NCI-H128 (cell line): ENCODE measurements around the gene FOXP4.

Experiments
- DNase-seq: peaks from one replicate; lab custom pipeline; 2025; ENCODE audit not compliant: unreplicated experiment; lab: John Stamatoyannopoulos, UW

Gene FOXP4, protein sequence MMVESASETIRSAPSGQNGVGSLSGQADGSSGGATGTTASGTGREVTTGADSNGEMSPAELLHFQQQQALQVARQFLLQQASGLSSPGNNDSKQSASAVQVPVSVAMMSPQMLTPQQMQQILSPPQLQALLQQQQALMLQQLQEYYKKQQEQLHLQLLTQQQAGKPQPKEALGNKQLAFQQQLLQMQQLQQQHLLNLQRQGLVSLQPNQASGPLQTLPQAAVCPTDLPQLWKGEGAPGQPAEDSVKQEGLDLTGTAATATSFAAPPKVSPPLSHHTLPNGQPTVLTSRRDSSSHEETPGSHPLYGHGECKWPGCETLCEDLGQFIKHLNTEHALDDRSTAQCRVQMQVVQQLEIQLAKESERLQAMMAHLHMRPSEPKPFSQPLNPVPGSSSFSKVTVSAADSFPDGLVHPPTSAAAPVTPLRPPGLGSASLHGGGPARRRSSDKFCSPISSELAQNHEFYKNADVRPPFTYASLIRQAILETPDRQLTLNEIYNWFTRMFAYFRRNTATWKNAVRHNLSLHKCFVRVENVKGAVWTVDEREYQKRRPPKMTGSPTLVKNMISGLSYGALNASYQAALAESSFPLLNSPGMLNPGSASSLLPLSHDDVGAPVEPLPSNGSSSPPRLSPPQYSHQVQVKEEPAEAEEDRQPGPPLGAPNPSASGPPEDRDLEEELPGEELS

DNA sequence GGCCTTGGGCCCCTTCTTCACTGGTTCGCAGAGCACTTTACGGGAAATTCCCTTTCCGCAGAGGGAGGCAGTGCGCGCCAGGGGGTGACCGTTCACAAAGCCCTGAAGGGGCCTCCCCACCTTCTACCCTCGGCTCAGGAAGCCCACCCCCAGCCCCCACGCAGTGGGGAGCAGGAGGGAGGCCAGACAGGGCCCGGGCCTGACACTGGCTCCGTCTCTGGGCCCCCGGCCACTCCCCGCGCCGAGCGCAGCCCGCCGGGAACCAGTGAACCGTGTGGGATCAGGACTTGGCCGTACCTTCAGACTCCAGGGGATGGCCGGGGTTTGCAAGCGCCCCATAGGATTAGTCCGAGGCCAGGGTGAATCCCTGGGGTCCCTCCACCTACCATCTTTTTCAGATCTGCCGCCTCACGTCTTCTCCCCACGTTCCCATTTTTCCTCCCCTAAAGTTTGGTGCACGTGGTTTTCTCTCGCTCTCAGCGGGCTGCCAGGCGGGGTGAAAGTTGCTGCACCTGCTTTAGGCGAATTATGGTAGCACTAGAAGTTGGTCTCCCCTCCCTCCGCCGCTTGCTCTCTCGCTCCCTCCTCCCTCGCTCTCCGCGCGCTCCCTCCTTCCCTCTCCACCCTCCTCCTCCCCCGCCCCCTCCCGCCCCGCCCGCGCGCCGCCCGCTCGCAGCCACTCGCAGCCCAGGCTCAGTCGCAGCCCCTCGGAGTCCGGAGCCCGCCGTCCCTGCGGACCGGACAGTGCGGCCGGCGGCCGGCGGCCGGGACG is at the start of gene FOXP4:
TSS of gene FOXP4 (plus strand) at position 679 of the 772 bp plus-strand sequence. CDS start 19,380 bp downstream, outside the sequence.
- peak; percentile 77 for DNase-seq

DNA sequence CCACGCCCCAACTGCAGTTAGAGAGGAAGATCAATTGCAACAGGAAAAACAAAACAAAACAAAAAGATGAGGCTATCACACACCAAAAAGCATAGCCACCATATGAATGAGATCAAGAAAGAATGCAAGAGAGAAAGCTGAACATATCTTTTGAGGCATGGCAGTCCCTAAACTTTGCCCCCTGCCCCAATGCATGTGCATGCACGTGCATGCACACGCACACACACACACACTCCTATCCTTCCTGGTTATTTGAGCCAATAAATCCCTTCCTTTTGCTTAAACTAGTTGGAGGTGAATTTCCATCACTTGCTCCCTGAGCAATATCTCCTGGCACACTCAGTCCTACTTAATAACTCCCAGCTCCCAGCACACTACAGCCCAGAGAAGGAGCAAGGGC is 48.6 kb upstream of the FOXP4 start:
- no peak for DNase-seq

DNA sequence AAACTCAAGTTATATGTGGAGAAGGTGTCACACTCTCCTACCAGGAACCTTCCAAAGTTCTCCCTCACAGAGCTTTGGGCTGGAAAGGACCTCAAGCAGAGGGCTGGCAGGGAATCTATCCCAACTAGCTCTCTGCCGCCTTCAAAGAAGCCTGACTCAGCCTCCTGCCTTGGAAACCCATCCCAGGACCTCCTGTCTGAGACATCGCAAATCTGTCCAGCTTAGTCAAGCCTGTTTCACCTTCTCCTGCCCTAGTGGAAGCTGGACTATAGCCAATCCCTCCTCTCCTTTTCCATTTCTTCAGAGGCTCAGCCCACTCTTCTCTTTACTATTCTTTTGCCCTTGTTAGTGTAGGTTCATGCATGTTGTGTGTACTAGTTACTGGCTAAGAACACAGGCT is 48.2 kb upstream of the FOXP4 start:
- no peak for DNase-seq

DNA sequence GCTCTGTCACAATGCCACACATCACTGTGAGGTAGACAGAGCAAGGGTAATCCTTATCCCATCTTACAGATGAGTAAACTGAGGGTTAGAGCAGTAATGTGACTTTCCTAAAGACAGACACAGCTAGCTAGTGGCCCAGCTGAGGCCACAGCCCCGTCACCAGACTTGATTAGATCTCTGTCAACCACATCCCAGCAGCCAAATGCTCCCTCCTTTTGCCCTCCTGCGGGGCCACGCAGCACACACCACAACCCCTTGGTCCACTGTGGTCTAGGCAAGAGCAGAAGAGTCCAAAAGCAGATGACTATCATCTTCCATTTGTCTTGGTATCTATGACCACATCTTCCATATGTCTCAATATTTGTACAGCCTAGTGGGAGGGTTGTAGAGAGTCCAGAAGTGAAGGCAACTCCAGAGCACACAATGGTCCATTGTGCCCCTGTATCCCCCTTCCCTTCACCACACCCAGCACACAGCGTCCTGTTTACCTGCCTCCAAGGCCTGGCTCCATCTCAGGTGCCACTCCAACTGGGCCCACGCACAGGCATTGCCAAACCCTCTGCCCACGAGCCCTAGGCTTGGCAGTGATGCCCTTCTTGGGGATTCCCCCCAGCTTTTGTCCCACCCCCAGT is 47.1 kb upstream of the FOXP4 start:
- DNase-seq, result no peak

DNA sequence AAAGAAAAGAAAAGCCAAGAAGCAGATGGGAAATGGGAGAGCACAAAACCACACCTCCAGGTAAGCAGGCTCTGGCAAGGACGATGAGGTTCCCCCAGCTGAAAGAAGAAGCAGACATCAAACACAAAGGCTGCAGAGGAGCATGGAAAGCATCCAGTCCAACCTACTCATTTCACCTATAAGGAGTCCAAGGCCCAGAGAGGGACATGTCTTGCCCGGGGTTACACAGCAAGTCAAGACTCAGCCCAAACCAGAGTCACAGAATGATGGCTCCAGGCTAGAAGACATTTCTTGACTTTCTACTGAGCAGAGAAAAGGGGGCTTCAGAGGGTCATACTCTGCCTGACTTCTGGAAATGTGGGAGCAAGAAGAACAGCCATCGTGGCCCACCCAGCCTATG is 45.6 kb upstream of the FOXP4 start:
- no peak for DNase-seq

DNA sequence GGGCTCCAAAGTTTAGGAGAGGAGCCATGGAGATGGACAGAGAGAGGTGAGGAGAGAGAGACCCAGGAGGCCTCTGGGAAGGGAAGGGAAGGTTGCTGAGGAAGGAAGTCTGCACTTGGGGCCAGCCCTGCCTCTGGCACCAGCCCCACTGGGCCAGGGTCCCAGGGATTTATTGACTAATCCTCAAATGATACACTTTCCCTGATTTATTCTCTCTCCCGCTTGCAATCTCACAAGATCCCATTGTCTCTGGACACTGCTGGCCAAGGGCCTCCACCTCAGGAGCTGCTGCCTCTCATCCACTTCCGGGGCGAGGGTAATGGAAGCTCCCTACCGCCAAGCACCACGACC is 43.6 kb upstream of the FOXP4 start:
- no peak for DNase-seq

DNA sequence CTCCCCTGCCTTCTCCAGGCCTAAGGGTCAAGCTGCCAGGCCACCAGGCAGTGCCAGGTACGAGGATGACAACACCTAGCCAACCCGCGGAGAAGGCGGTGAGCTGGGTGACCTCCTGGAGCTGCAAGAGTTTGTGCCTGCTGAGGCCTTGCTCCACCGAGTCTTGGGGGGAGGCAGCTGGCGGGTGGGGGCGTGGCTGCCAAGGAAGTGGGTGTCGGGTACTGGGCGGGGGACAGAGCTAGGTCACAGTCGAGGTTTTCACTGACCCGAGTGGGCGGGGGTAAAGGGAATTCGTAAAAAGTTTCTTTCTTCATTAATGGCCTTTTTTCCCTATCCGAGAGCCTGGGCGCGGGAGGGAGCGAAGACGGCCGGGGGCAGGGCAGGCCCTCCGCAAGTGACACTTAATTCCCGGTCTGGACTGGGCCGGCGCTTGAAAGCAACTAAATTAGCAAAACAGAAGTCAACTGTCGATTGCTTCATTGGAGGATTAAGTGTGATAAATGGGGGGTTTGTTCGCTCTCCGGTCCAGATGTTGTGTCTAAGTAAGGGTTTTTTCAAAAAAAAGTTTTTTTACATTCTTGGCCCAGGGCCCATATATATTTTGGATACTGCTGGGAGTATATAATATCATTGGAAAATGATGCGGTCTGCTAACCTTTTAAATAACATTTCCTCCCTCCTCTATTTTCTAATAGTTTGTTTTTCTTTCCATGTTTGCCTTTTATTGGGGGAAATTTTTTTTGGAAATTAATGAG is 43.1 kb upstream of the FOXP4 start:
- no peak for DNase-seq

DNA sequence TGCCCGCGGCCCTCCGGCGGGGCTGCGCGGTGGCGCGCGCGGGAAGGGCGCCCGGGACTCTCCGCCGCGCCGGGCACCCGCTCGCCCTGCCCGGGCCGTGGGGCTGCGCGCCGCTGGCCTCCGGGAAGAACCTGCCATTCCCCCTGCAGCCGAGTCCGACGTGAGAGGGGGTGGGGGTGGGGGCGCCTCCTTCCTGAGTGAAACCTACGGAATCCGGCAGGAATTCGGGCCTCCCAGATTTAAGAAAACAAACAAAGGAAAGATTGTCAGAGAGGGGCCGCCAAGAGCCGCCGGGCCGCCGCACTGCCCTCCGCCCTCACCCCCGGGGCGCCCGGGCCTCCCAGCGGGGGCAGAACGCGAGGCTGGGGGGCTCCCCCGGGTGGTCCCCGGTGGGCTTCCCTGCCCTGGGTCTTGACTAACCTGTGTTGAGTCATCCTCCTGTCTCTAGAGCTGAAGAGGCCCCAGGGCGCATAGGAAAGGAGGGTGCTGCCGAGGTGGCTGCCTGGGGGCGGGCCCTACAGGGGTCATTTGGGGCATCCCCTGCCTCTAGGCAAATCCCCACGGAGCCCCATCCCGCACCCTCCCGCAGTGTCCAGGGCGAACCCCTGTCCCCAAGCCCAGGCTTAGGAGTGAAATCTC is 42.2 kb upstream of the FOXP4 start:
- DNase-seq, result no peak

DNA sequence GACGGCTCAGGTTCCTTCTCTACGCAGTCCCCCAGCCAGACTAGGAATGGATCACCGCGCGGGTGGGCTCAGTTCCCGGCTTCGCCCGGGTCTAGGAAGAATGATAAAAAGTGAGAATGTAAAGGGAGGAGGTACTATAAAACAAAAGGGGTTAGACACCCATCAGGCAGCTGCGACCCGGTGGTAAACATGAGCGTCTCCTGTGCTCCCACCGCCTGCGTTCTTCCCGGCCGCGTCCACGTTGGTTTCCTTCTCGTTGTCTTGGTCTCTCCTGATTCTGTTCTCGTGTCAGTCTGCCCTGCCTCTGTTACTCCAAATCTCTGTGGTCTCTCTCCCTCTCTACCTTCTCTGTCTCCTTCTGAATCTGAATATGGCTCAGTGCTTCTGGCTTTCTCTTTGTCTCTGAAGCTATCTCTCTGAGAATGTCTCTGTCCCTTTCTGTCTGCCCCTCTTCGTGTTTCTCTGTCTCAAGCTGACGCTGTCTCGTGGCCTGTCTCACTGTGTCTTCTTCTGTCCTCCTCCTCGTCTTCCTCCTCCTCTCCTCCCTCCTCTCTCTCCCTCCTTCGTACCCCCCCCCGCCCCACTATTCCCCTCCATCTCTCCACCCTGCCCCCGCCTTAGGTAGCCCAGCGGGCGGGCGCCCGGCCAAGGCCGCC is 41.6 kb upstream of the FOXP4 start:
- no peak for DNase-seq

DNA sequence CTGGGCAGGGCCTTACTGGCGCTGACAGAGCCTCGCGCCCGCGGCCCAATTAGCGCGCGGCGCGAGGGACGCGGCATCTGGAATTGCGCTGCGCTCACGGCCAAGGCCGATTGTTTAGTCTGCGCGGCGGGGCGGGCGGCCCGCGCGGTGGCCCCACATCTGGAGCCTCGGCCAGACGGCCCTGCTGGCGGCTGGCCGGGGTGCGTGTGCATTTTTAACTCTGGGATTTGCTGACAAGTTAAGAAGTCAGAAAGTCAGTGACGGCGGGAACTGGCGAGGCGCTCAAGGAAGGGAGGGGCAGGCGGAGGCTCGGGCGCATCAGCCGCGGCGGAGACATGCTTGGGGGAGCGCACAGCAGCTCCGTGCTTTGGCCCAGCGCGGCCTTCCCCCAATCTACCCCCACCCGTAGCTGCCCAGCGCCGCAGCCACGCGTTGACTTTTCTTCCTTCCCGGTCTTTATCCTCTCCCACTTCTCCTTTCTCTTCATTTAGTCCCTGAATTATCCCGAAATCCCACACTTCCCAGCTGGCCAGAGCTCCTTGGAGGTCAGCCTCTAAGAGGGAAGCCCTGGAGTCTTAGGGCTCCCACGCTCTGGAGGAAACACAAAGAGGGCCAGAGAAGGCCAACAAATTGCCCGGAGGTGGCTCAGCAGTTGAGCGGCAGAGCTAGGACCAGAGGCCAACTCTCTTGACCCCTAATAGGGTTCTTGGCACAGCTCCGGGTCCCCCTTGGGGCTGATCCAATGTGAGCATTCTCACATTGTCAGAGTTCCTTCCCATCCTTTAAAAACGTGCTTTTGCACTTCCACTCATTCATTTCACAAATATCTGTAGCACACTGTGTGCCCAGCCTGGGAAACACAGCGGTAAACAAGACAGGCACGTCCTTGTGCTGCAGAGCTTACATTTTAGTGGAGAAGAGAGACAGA is 40.8 kb upstream of the FOXP4 start:
- DNase-seq, result no peak

DNA sequence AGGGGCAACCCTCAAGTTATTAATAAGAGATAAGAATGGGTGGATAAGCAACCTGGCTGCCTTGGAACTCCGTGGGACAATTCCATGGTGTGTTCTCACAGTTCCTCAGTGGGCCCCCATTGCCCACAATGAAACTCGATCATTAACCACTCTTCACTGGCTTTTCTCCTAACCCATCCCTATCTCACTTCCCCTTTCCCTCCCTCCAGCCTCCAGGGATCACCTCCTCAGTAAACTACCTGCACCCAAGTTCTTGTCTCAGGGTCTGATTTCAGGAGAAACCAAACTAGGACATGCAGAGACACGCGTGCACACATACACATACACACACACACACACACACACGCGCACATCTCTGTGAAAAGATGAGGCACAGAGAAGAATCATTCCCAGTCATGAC is 37.7 kb upstream of the FOXP4 start:
- no peak for DNase-seq

DNA sequence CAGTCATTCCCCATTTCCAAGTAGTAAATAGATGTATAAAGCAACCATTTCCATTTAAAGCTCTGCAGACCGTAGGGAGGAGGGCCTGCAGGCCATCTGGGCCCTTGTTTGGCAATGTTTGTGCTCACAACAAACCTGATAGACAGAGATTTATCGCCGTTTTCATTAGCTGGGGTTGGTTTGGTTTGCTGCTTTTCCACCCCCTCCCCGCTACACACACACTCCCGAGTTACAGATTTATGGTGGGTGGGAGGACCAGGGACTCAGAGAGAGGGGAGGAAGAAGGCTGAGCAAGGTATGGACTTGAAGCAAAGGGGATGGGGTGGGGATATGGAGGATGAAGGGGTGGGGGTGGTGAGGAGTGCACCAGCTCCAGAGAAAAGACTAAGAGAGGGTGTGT is 36.6 kb upstream of the FOXP4 start:
- DNase-seq, result no peak

DNA sequence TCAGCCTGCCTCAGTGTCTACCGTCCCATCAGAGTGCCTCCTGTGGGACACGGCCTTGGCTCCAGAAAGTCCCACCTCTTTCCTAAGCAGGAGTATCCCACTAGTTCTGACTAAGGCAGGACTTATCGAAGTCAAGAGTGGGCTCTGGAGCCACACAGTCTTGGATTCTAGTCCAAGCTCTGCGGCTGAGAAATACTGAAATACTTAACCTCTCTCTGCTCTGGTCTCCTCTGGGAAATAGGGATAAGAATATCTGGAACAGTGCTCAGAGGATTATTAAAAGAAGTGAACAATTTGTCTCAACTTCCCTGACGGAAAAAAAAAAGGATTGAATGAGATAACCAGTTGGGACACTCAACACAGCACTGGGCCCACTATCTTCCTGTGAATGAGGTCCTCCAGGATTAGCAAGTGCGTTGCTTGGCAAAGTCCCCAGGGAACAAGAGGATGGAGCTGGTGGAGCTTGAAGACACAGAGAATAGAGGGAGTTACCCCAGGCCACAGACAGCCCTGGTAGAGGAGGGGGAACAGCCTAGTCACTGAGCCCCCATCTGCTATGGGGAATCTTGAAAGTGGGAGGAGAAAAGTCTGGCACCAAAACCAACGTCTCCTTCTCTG is 34.6 kb upstream of the FOXP4 start:
- no peak for DNase-seq

DNA sequence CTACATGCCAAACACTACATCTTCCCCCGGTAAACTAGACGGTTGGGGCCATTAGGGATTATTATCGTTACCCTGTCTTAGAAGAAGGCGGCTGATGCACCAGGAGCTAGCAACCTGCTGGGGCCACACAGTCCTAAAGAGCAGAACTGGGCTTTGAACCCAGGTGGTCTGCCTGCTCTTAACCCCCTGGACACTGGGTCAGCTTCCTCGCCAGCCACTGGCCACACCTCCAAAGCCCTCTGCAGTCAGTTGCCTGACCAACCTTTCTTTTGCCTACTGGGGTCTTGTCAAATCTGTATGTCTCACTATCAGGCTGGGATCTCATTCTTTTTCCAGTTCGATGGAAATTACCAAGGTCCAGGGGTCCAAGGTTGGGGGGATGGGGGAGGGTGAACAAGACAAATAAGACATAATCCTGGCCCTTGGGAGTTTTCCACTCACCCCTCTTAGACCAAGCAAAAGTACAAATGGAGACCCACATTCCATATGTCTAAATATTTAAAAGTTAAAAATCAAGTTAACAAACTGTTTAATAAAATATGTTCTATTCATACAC is 34.0 kb upstream of the FOXP4 start:
- no peak for DNase-seq

DNA sequence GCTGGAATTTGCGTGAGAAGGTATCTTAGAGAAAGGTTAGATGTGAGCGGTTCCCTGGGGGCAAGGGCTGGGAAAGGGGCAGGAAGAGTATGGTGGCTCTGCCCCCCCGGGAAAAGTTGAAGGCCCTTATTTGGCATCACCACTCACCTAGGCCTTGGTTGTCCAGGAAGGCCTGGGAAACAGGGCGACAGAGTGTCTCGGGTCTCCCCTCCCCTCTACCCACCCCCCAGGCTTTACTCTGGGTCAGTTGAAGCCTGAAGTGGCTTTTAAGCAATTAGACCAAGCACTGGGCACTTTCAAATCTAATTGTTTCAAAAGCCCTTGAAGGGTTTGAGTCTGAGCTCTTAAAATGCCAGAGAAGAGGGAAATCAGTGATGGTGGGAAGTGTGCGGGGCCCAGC is 30.2 kb upstream of the FOXP4 start:
- DNase-seq, result no peak

DNA sequence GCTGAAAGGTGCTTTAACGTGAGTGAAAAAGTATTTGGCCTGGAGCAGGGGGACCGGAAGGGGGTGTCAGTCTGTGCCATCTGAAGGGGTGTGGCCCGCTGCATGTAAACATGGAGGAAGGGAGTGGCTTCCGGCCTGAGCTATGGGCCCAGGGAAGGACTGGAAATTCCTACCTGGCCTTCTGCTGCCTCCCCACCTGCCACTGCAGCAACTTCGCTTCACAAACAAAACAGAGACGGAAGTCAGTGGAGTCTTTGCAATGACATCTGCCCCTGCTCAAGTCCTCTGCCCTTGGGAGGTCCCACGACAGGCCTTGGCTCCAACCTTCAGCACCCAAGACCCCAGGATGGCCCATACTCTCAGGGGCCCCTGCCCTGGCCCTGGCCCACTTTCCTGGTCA is 28.1 kb upstream of the FOXP4 start:
- no peak for DNase-seq

DNA sequence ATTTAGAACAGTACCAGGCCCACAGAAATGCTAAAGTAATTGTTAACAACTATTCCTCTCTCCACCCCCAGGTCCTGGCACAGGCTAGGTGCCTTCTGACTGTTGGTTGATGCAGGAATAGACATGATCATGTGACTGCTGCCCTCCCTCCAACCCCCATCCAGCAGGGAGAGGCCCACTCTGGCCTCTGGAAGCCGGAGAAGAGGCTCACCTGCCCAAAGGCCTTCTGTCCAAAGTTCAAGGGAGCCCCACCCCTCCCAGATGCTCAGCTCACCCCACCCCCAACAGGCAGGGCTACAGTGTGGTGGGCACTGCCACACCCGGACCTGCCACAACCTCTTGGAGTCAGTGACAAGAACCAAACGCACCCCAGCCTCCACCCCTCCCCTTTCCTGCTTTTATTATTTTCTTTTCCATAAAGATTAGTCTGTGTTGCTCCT is 26.9 kb upstream of the FOXP4 start:
- no peak for DNase-seq
